PC-9 (cell line): Measurements from ENCODE around the gene AUTS2. TPM values are rescaled to one million over a fixed set of nuclear protein-coding genes. Genes with fewer than 3 reads are reported as not detected.

ENCODE experiments used
- BruUV-seq: library from RNA; stranded (reverse); fragments of 400-500 nt; replicated peaks from 2 replicates; lab custom pipeline; 2021; lab: Mats Ljungman, UMichigan
- CTCF ChIA-PET: fragments of 300-600 bp; sonication (Branson Sonifier 250); formaldehyde crosslinking; loops from one replicate; lab custom pipeline; 2022; ENCODE audit warnings: antibody characterized with exemption; lab: Charles Lee
- POLR2A ChIA-PET: fragments of 300-600 bp; sonication (Branson Sonifier 250); formaldehyde crosslinking; loops from one replicate; lab custom pipeline; 2022; ENCODE audit warnings: antibody characterized with exemption; ENCODE audit not compliant: unreplicated experiment; lab: Charles Lee
- DNase-seq, 2 experiments: peaks; one replicate each; pipeline versions ENCODE4 v3.0.0 to v3.0.0-alpha.2; 2015 to 2022; ENCODE audit warnings: mixed read lengths in 1 of 2
- H2AFZ ChIP-seq: fragments of 200-600 bp; sonication (generic); 2 replicates; pipeline ENCODE4 v1.8.1; 2017; ENCODE audit warnings: antibody characterized with exemption
- H3F3A ChIP-seq: fragments of 200-600 bp; sonication (generic); 2 replicates; pipeline ENCODE4 v1.8.1; 2017; ENCODE audit warnings: antibody characterized with exemption, mild to moderate bottlenecking, low read depth; ENCODE audit not compliant: insufficient read depth
- H3K27ac ChIP-seq: fragments of 200-600 bp; sonication (generic); 2 replicates; pipeline ENCODE4 v1.6.1; 2016; ENCODE audit warnings: mixed run types
- H3K27me3 ChIP-seq: fragments of 200-600 bp; sonication (generic); 2 replicates; pipeline ENCODE4 v1.6.1; 2016; ENCODE audit warnings: low read depth, mixed run types; ENCODE audit not compliant: insufficient read depth
- H3K36me3 ChIP-seq: fragments of 200-600 bp; sonication (generic); 2 replicates; pipeline ENCODE4 v1.6.1; 2016; ENCODE audit warnings: low read depth, mixed run types
- H3K4me1 ChIP-seq: fragments of 200-600 bp; sonication (generic); replicated peaks from 2 replicates; pipeline ENCODE4 v1.6.1; 2016; ENCODE audit warnings: mixed run types; ENCODE audit not compliant: insufficient read depth
- H3K4me2 ChIP-seq: fragments of 200-600 bp; sonication (generic); 2 replicates; pipeline ENCODE4 v1.6.1; 2017; ENCODE audit warnings: mixed run types
- H3K4me3 ChIP-seq: fragments of 200-600 bp; sonication (generic); 2 replicates; pipeline ENCODE4 v1.6.1; 2016; ENCODE audit warnings: mixed run types
- H3K79me2 ChIP-seq: fragments of 200-600 bp; sonication (generic); 2 replicates; pipeline ENCODE4 v1.6.1; 2017; ENCODE audit warnings: low read depth, mixed run types
- H3K9me2 ChIP-seq: fragments of 200-600 bp; sonication (generic); 2 replicates; pipeline ENCODE4 v1.8.1; 2017; ENCODE audit warnings: mild to moderate bottlenecking; ENCODE audit not compliant: insufficient read depth
- H3K9me3 ChIP-seq: fragments of 200-600 bp; sonication (generic); 2 replicates; pipeline ENCODE4 v1.8.1; 2016; ENCODE audit warnings: low read depth; ENCODE audit not compliant: insufficient read depth
- H4K20me1 ChIP-seq: fragments of 200-600 bp; sonication (generic); 2 replicates; pipeline ENCODE4 v1.8.1; 2017; ENCODE audit not compliant: insufficient read depth
- EZH2 ChIP-seq: fragments of 200-600 bp; sonication (generic); IDR thresholded peaks from 2 replicates; pipeline ENCODE4 v1.8.0; 2017; ENCODE audit warnings: antibody characterized with exemption, low read depth
- intact Hi-C: fragments of 100-400 bp; cut with micrococcal nuclease; formaldehyde crosslinking; loops from one replicate; pipeline ENCODE4 v1.10.0; 2022; ENCODE audit not compliant: unreplicated experiment
- total RNA-seq: library from RNA; stranded (reverse); gene quantifications from 2 replicates; pipeline ENCODE4 v1.2.3, GENCODE V29; 2021
- TF ChIP-seq, protein P1 (sequence below): fragments of 200-600 bp; sonication (generic); conservative IDR thresholded peaks from 2 replicates; pipeline ENCODE4 v1.6.1; 2017; ENCODE audit warnings: mixed run types, antibody characterized with exemption, mild to moderate bottlenecking, moderate library complexity

Gene AUTS2
- total RNA-seq, 1 experiment from 2014 or later: not detected

DNA sequence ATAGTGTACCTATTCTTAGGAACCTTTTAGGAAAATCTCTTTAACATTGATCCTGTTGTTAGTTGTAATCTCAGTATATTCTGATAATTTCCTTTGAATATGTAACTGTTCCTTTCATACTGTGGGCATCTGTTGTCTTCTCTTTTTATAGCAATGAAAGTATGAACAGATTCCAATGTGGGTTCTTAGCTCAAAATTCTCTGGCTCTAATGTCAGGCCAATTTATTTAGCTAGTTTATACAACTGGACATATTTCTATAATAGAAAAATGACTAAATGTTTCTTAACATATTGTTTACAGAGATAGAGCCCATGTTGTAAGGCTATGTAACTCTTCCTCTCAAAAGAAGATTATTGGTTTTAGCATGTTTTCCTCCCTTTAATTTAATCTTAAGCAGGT is 363.2 kb downstream of the AUTS2 start:
- no peaks in the 10 kb centered on the region for H3K36me3 ChIP-seq
- H3K27ac ChIP-seq: no peak overlapping the region
- no peak overlapping the region for H3K4me3 ChIP-seq
- no peaks in the 10 kb centered on the region for H3K9me3 ChIP-seq
- no peaks in the 10 kb centered on the region for H3K79me2 ChIP-seq
- H3K4me1 ChIP-seq: no peaks in the 10 kb centered on the region
- H3K4me2 ChIP-seq: no peak overlapping the region
- ChIA-PET POLR2A (no interaction called here), CTCF (no interaction called here)
- no peaks in the 10 kb centered on the region for H3K9me2 ChIP-seq
- TF ChIP-seq, protein P1, sequence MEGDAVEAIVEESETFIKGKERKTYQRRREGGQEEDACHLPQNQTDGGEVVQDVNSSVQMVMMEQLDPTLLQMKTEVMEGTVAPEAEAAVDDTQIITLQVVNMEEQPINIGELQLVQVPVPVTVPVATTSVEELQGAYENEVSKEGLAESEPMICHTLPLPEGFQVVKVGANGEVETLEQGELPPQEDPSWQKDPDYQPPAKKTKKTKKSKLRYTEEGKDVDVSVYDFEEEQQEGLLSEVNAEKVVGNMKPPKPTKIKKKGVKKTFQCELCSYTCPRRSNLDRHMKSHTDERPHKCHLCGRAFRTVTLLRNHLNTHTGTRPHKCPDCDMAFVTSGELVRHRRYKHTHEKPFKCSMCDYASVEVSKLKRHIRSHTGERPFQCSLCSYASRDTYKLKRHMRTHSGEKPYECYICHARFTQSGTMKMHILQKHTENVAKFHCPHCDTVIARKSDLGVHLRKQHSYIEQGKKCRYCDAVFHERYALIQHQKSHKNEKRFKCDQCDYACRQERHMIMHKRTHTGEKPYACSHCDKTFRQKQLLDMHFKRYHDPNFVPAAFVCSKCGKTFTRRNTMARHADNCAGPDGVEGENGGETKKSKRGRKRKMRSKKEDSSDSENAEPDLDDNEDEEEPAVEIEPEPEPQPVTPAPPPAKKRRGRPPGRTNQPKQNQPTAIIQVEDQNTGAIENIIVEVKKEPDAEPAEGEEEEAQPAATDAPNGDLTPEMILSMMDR: no peak
- TF ChIP-seq EZH2: no peak
- intact Hi-C loops: no loop called here
- BruUV-seq: no TSS peak
- H2AFZ ChIP-seq: no peak overlapping the region
- H3F3A ChIP-seq: no peaks in the 10 kb centered on the region
- H4K20me1 ChIP-seq: no peaks in the 10 kb centered on the region
- H3K27me3 ChIP-seq: 0 out of 2 replicates have a peak, but pooled peaks cover 6% of the 10 kb centered on the region
- DNase-seq: no peak

DNA sequence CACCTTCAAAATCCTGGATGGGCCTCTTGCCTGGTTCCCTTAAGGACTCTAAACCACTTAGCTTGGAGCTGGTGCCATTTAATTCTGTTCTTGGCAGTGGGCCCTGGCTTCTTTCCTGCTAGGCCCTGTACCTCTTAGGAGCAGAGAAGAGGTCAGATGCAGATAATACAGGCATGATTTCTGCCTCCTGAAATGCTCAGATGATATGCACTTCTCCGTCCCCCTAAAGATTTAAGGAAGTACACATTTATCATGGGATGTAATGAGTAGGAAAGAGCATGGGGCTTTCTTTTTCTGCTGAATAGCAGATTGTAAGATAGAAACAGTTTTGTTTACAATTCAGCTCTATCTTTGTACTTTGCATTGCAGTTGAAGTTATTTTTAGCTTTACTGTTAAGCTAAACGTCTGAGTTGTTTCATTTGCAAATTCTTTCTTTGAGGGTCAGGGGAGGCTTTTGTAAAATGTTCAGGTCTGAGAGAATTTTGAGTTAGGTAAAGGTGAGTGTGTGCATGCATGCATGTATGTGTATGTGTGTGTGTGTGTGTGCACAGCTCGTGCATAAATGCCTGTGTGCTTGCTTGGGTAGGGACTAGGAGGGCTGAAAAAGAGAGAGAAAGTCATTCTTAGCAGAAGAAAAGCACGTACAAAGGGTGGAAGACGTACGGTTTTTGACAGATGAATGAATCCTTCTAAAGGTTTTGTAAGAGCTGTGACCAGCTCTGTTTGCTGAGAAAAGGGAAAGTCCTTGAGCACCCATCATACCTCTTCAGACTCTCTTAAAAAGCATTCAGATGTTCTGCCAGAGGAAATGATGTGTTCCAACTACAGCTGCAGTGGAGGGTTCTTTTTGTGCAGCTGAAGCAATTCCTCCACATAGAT is 364.2 kb downstream of the AUTS2 start:
- H3K27ac ChIP-seq: no peak overlapping the region
- ChIA-PET POLR2A (no interaction called here), CTCF (no interaction called here)
- H3K36me3 ChIP-seq: no peaks in the 10 kb centered on the region
- no TSS peak for BruUV-seq
- H3K4me3 ChIP-seq: no peak overlapping the region
- H2AFZ ChIP-seq: no peak overlapping the region
- intact Hi-C loops: no loop called here
- no peaks in the 10 kb centered on the region for H3F3A ChIP-seq
- no peak for DNase-seq
- no peaks in the 10 kb centered on the region for H3K9me3 ChIP-seq
- no peaks in the 10 kb centered on the region for H3K79me2 ChIP-seq
- H3K27me3 ChIP-seq: peaks cover 10% of the 10 kb centered on the region; the same call in 1 of the 2 replicates
- TF ChIP-seq, protein P1: no peak
- no peak for TF ChIP-seq EZH2
- H3K4me1 ChIP-seq: no peaks in the 10 kb centered on the region
- H3K4me2 ChIP-seq: no peak overlapping the region
- no peaks in the 10 kb centered on the region for H3K9me2 ChIP-seq
- H4K20me1 ChIP-seq: no peaks in the 10 kb centered on the region

DNA sequence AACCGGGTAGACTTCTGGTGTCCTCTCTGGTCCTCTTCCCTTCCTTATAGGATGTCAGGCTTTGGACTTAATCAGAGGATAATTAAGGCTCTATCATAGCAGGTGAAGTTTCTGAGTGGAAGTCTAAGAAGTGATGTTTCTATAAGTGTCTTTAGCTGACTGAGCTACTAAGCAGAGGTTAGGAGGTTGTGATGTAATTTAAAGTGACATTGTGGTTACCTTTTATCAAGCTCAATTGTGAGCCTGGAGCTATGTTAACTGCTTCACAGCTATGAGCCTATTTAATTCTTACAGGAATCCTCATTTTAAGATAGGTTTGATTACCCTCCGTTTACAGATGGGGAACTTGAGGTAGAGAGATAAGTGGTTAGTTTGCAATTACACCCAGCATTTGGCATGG is 365.1 kb downstream of the AUTS2 start:
- no peaks in the 10 kb centered on the region for H3K4me1 ChIP-seq
- no peaks in the 10 kb centered on the region for H3K79me2 ChIP-seq
- BruUV-seq: no TSS peak
- no peak for DNase-seq
- no peaks in the 10 kb centered on the region; the same call in 1 of the 2 replicates for H3K9me3 ChIP-seq
- POLR2A ChIA-PET: no interaction called here
- intact Hi-C loops: no loop called here
- H3K27me3 ChIP-seq: peaks cover 16% of the 10 kb centered on the region
- CTCF ChIA-PET: no interaction called here
- no peak overlapping the region for H2AFZ ChIP-seq
- H3K4me3 ChIP-seq: no peak overlapping the region
- no peaks in the 10 kb centered on the region for H3K36me3 ChIP-seq
- H3F3A ChIP-seq: no peaks in the 10 kb centered on the region
- no peaks in the 10 kb centered on the region for H4K20me1 ChIP-seq
- no peak overlapping the region for H3K4me2 ChIP-seq
- no peaks in the 10 kb centered on the region for H3K9me2 ChIP-seq
- TF ChIP-seq EZH2: no peak
- TF ChIP-seq, protein P1: no peak
- no peak overlapping the region for H3K27ac ChIP-seq
